Measurements from ENCODE around the gene AP1M1. TPM values are rescaled to one million over a fixed set of nuclear protein-coding genes. Genes with fewer than 3 reads are reported as not detected.

The AP1M1 gene
- total RNA-seq, 1 experiment from 2014 or later = 43.3 TPM

DNA sequence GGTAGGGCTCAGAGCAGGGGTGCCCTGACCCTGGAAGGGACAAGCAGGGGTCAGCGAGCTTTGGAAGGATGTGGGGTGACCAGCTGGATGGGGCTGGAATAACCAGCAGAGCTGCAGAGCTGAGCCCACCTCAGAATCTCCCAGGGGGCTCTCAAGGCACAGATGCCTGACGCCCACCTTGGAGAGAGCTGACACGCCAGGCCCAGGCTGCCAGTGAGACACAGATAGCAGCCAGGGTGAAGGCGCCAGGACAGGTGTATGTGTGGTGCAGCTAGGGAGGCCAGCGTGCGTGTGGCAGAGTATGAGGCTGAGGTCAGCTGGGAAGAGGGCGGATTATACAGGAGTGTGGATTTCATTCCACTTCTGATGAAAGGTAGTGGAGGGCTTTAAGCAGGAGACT is 8.9 kb downstream of the AP1M1 start:
- 0 out of 2 replicates have a peak, but pooled peaks cover 3% of the 10 kb centered on the region for H4K20me1 ChIP-seq (ENCODE audit: insufficient read depth, low read depth, low read length)
- H3K79me2 ChIP-seq (ENCODE audit: low read length) = peaks cover 15% of the 10 kb centered on the region
- H2AFZ ChIP-seq (ENCODE audit: low read length) = no peak overlapping the region
- H3K27me3 ChIP-seq (ENCODE audit: low read length) = no peaks in the 10 kb centered on the region
- peaks cover 17% of the 10 kb centered on the region for H3K36me3 ChIP-seq (ENCODE audit: insufficient read depth, low read length)
- H3K9ac ChIP-seq (ENCODE audit: low read length) = no peak overlapping the region
- no peak overlapping the region for H3K4me2 ChIP-seq (ENCODE audit: low read depth, low read length, poor library complexity, severe bottlenecking)
- no peak overlapping the region for H3K27ac ChIP-seq (ENCODE audit: low read length)
- DNase-seq = no peak
- no peaks in the 10 kb centered on the region for H3K9me3 ChIP-seq (ENCODE audit: low read length)
- no peaks in the 10 kb centered on the region for H3K9me2 ChIP-seq (replicated peaks; ENCODE audit: insufficient read depth, low read length)
- H3K4me1 ChIP-seq (ENCODE audit: low read length) = no peaks in the 10 kb centered on the region
- H3K4me3 ChIP-seq (ENCODE audit: low read length) = no peak overlapping the region

DNA sequence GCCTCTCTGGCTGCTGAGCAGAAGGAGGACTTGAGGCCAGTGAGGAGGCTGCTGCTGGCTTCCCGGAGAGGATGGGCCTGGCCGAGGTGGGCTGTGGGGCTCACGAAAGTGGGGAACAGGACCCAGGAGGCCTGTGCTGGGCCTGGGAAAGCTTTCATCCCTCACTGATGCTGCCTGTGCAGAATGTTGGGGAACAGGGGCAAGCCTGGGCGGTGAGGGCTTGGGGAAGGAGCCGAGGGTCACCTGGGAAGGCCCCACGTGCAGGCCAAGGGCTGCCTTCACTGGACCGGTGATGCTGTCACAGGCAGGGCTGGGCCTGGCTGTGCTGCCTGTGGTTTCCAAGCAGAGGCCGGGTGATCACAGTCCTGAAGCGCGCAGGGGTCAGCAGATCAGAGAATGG is 9.4 kb downstream of the AP1M1 start:
- Histone ChIP-seq H3K27ac (ENCODE audit: low read length) (no peak overlapping the region), H3K4me3 (ENCODE audit: low read length) (no peak overlapping the region), H3K27me3 (ENCODE audit: low read length) (no peaks in the 10 kb centered on the region), H3K9me3 (ENCODE audit: low read length) (no peaks in the 10 kb centered on the region), H3K79me2 (ENCODE audit: low read length) (peaks cover 19% of the 10 kb centered on the region), H3K4me1 (ENCODE audit: low read length) (no peaks in the 10 kb centered on the region), H2AFZ (ENCODE audit: low read length) (no peak overlapping the region), H3K36me3 (ENCODE audit: insufficient read depth, low read length) (peaks cover 22% of the 10 kb centered on the region), H4K20me1 (ENCODE audit: insufficient read depth, low read depth, low read length) (0 out of 2 replicates have a peak, but pooled peaks cover 3% of the 10 kb centered on the region), H3K4me2 (ENCODE audit: low read depth, low read length, poor library complexity, severe bottlenecking) (no peak overlapping the region), H3K9ac (ENCODE audit: low read length) (no peak overlapping the region), H3K9me2 (replicated peaks; ENCODE audit: insufficient read depth, low read length) (no peaks in the 10 kb centered on the region)
- no peak for DNase-seq

DNA sequence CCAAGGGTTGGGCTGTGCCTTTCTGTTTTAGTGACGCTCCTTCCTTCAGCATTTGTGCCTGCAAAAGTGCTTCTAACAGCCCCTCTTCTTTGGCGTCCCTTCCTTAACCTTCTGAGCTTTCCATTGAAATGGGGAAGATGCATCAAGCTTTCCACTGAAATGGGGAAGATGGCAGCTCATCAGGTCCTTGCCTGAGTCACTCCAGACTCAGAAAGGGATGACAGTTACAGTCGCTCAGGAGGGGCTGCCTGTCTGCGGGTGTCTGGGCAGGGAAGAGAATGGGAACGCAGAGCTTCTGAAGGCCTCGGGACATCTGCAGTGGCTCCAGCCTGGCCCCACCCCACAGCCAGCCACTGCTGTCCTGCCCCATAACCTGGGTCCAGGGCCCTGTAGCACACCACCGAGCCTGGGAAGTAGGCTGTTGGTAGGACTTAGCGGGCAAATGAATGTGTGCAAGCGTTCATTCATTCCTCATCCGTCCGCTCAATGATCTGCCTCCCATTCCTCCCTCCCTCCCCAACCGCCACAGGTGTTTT is 9.8 kb downstream of the AP1M1 start:
- H3K9me2 ChIP-seq (replicated peaks; ENCODE audit: insufficient read depth, low read length) = no peaks in the 10 kb centered on the region
- no peak for DNase-seq
- H3K27me3 ChIP-seq (ENCODE audit: low read length) = no peaks in the 10 kb centered on the region
- peaks cover 23% of the 10 kb centered on the region for H3K36me3 ChIP-seq (ENCODE audit: insufficient read depth, low read length)
- H3K27ac ChIP-seq (ENCODE audit: low read length) = no peak overlapping the region
- no peak overlapping the region for H2AFZ ChIP-seq (ENCODE audit: low read length)
- no peak overlapping the region for H3K4me2 ChIP-seq (ENCODE audit: low read depth, low read length, poor library complexity, severe bottlenecking)
- peaks cover 18% of the 10 kb centered on the region for H3K79me2 ChIP-seq (ENCODE audit: low read length)
- H3K4me1 ChIP-seq (ENCODE audit: low read length) = no peaks in the 10 kb centered on the region
- no peaks in the 10 kb centered on the region for H3K9me3 ChIP-seq (ENCODE audit: low read length)
- H3K4me3 ChIP-seq (ENCODE audit: low read length) = no peak overlapping the region
- H3K9ac ChIP-seq (ENCODE audit: low read length) = no peak overlapping the region
- 0 out of 2 replicates have a peak, but pooled peaks cover 3% of the 10 kb centered on the region for H4K20me1 ChIP-seq (ENCODE audit: insufficient read depth, low read depth, low read length)

DNA sequence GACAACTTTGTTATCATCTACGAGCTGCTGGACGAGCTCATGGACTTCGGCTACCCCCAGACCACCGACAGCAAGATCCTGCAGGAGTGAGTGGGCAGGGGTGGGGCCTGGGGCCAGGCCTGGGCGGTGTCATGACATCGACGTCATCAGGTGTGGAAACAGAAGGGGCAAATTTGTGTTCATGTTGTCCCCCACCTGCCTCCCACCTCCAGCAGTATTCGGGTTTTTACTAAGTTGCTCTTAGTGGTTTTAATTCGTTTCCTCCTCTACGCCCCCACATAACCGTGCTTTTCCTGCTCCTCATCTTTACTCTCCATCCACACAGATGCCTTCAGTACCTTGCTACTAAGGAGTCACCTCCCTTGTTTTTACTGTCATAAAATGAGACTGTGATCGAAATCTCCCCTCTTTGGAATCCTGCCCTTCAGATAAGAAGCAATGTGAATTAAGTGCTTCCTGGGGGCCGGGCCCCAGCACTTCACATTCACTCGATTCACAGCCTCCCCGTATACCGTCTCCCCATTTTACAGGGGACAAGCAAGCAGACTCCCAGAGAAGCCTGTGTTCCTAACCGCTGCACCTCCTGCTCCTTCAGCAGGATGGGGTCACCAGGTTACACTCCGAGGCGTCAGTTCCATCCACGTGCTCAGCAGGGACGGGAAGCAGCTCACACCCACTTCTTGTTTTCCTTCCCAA is 10.5 kb downstream of the AP1M1 start:
- Histone ChIP-seq H3K4me3 (ENCODE audit: low read length) (no peak overlapping the region), H3K9me3 (ENCODE audit: low read length) (no peaks in the 10 kb centered on the region), H3K9me2 (replicated peaks; ENCODE audit: insufficient read depth, low read length) (no peaks in the 10 kb centered on the region), H4K20me1 (ENCODE audit: insufficient read depth, low read depth, low read length) (0 out of 2 replicates have a peak, but pooled peaks cover under 1% of the 10 kb centered on the region), H3K4me1 (ENCODE audit: low read length) (no peaks in the 10 kb centered on the region), H3K27me3 (ENCODE audit: low read length) (no peaks in the 10 kb centered on the region), H3K9ac (ENCODE audit: low read length) (no peak overlapping the region), H3K79me2 (ENCODE audit: low read length) (peaks cover 20% of the 10 kb centered on the region), H3K36me3 (ENCODE audit: insufficient read depth, low read length) (peaks cover 23% of the 10 kb centered on the region), H3K4me2 (ENCODE audit: low read depth, low read length, poor library complexity, severe bottlenecking) (no peak overlapping the region), H3K27ac (ENCODE audit: low read length) (no peak overlapping the region), H2AFZ (ENCODE audit: low read length) (no peak overlapping the region)
- DNase-seq = no peak

DNA sequence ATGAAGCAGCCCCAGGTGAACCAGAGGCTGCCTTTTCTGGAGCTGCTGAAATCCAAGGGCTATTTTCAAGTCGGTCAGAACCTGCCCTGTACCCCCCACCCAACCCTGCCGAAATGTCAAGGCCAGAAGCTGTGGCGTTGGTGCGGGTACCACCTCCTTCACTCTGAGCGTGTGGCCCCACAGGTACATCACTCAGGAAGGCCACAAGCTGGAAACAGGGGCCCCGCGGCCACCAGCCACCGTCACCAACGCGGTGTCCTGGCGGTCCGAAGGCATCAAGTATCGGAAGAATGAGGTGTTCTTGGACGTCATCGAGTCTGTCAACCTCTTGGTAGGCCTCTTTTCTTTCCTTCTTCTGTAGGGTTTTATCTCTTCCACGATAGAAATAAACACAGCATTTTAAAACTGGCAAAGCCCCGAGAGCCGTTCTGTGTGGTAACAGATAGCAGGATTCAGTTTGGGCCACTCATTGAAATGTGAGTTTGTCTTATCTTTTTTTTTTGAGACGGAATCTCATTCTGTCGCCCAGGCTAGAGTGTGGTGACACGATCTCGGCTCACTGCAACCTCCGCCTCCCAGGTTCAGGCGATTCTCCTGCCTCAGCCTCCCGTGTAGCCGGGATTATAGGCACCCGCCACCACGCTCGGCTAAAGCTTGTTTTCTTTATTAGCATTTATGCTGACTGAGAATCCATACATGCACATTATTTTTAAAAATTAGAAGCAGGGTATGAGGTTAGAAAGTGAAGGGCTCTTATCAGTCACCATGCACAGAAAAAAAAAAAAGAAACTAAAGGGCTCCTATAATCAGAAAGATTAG is 11.3 kb downstream of the AP1M1 start:
- Histone ChIP-seq H3K4me1 (ENCODE audit: low read length) (no peaks in the 10 kb centered on the region), H4K20me1 (ENCODE audit: insufficient read depth, low read depth, low read length) (no peaks in the 10 kb centered on the region), H3K4me3 (ENCODE audit: low read length) (no peak overlapping the region), H3K9me3 (ENCODE audit: low read length) (no peaks in the 10 kb centered on the region), H3K9ac (ENCODE audit: low read length) (no peak overlapping the region), H2AFZ (ENCODE audit: low read length) (no peak overlapping the region), H3K27ac (ENCODE audit: low read length) (no peak overlapping the region), H3K9me2 (replicated peaks; ENCODE audit: insufficient read depth, low read length) (no peaks in the 10 kb centered on the region), H3K27me3 (ENCODE audit: low read length) (no peaks in the 10 kb centered on the region), H3K79me2 (ENCODE audit: low read length) (peaks cover 26% of the 10 kb centered on the region), H3K36me3 (ENCODE audit: insufficient read depth, low read length) (peaks cover 23% of the 10 kb centered on the region), H3K4me2 (ENCODE audit: low read depth, low read length, poor library complexity, severe bottlenecking) (no peak overlapping the region)
- DNase-seq = no peak

DNA sequence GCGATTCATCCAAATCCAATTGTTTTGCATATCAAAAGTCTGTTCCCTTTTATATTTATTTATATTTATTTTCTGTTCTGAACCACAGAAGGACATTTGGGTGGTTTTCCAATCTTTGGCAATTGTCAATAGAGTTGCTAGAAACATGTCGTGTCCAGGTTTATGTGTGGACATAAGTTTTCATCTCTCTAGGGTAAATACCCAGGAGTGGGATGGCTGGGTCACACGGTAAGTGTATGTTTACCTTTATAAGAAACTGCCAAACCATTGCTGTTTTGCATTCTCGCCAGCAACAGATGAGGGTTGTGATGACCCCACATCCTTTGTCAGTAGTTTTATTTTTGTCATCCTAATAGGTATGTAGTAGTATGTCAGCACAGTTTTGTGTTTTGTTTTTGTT is 12.5 kb downstream of the AP1M1 start:
- no peaks in the 10 kb centered on the region for H3K27me3 ChIP-seq (ENCODE audit: low read length)
- peaks cover 30% of the 10 kb centered on the region for H3K79me2 ChIP-seq (ENCODE audit: low read length)
- no peak for DNase-seq
- H3K9ac ChIP-seq (ENCODE audit: low read length) = no peak overlapping the region
- H2AFZ ChIP-seq (ENCODE audit: low read length) = no peak overlapping the region
- H3K9me2 ChIP-seq (replicated peaks; ENCODE audit: insufficient read depth, low read length) = no peaks in the 10 kb centered on the region
- H3K27ac ChIP-seq (ENCODE audit: low read length) = no peak overlapping the region
- no peaks in the 10 kb centered on the region for H3K9me3 ChIP-seq (ENCODE audit: low read length)
- peaks cover 25% of the 10 kb centered on the region for H3K36me3 ChIP-seq (ENCODE audit: insufficient read depth, low read length)
- H3K4me3 ChIP-seq (ENCODE audit: low read length) = no peak overlapping the region
- H3K4me2 ChIP-seq (ENCODE audit: low read depth, low read length, poor library complexity, severe bottlenecking) = no peak overlapping the region
- no peaks in the 10 kb centered on the region for H3K4me1 ChIP-seq (ENCODE audit: low read length)
- no peaks in the 10 kb centered on the region for H4K20me1 ChIP-seq (ENCODE audit: insufficient read depth, low read depth, low read length)

DNA sequence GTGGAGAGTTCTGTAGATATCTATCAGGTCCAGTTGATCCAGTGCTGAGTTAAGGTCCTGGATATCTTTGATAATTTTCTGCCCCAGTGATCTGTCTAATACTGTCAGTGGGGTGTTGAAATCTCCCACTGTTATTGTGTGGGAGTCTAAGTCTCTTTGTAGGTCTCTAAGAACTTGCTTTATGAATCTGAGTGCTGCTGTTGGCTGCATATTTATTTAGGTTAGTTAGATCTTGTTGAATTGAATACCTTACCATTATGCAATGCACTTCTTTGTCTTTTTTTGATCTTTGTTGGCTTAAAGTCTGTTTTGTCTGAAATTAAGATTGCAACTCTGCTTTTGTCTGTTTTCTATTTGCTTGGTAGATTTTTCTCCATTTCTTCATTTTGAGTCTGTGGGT is 15.4 kb downstream of the AP1M1 start:
- Histone ChIP-seq H3K36me3 (ENCODE audit: insufficient read depth, low read length) (peaks cover 35% of the 10 kb centered on the region), H3K4me2 (ENCODE audit: low read depth, low read length, poor library complexity, severe bottlenecking) (no peak overlapping the region), H3K27ac (ENCODE audit: low read length) (no peak overlapping the region), H2AFZ (ENCODE audit: low read length) (no peak overlapping the region), H3K79me2 (ENCODE audit: low read length) (peaks cover 30% of the 10 kb centered on the region), H3K4me1 (ENCODE audit: low read length) (no peaks in the 10 kb centered on the region), H3K9ac (ENCODE audit: low read length) (no peak overlapping the region), H3K9me2 (replicated peaks; ENCODE audit: insufficient read depth, low read length) (no peaks in the 10 kb centered on the region), H3K4me3 (ENCODE audit: low read length) (no peak overlapping the region), H4K20me1 (ENCODE audit: insufficient read depth, low read depth, low read length) (no peaks in the 10 kb centered on the region), H3K9me3 (ENCODE audit: low read length) (no peaks in the 10 kb centered on the region), H3K27me3 (ENCODE audit: low read length) (no peaks in the 10 kb centered on the region)
- no peak for DNase-seq
